Gastrocnemius medialis (tissue), 4 donors: ENCODE data around the gene MAD1L1.

Experiments
- POLR2A ChIP-seq, 2 donors: fragments of 450-650 bp; IDR thresholded peaks; one replicate each; pipeline ENCODE4 v1.6.1; 2017; ENCODE audit warnings: antibody characterized with exemption in 2 of 2, mild to moderate bottlenecking in 2 of 2, moderate library complexity in 2 of 2
- TF ChIP-seq, protein P1 (sequence below), 5 experiments: fragments of 450-650 bp in 3 of 5; fragments of 200-600 bp in 2 of 5; sonication (generic) in 2 of 5; IDR thresholded peaks in 4 of 5; conservative IDR thresholded peaks in 1 of 5; 1 replicate in 4 of 5; 2 replicates in 1 of 5; pipeline ENCODE4 v1.5.1; 2016 to 2019; ENCODE audit warnings: antibody characterized with exemption in 5 of 5, mild to moderate bottlenecking in 3 of 5, moderate library complexity in 3 of 5

DNA sequence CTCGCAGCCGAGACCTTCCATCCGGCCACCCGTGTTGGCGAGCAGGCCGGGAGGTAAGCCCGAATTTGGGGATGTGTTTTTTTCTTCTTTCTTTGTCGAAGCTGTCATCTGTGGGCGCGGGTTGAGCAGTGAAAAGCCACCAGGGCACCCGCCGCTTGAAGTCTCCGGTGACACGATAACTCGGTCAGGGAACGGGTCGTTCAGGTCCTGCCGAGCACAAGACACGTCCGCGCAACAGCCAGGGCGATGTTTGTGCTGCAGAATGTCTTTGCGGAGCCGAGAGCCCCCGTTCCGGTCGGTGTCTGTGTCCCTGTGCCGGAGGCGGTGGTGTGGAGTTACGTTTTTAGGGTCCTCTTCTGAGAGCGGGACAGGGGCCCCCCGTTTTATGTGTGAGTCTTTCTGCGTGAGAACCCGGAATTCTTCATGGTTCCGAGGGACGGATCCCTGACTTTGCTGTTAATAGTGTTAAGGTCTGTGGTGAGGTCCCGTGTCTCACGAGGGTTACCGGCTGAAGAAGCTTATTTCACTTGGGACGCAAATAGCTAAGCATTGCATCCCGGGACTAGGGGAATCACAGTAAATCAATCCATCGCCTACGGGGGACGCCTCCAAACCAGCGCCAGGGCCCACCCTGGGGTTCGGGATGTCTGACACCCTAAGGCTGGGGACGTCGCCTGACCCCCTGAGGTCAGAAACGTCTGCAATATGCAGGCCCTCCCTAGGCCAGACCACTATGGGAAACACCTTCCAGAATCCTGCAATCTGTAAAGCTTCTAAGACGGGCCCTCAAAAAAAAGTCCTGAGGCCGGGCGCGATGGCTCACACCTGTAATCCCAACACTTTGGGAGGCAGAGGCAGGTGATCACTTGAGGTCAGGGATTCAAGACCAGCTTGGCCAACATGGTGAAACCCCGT lies 463.2 kb downstream of the MAD1L1 start:
- TF ChIP-seq, protein P1, sequence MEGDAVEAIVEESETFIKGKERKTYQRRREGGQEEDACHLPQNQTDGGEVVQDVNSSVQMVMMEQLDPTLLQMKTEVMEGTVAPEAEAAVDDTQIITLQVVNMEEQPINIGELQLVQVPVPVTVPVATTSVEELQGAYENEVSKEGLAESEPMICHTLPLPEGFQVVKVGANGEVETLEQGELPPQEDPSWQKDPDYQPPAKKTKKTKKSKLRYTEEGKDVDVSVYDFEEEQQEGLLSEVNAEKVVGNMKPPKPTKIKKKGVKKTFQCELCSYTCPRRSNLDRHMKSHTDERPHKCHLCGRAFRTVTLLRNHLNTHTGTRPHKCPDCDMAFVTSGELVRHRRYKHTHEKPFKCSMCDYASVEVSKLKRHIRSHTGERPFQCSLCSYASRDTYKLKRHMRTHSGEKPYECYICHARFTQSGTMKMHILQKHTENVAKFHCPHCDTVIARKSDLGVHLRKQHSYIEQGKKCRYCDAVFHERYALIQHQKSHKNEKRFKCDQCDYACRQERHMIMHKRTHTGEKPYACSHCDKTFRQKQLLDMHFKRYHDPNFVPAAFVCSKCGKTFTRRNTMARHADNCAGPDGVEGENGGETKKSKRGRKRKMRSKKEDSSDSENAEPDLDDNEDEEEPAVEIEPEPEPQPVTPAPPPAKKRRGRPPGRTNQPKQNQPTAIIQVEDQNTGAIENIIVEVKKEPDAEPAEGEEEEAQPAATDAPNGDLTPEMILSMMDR (IDR thresholded peaks at IDR 0.05 in 4 of 5, conservative IDR thresholded peaks at IDR 0.05 in 1 of 5) = no peak
- no peak for TF ChIP-seq POLR2A (IDR thresholded peaks at IDR 0.05)
